Rectal smooth muscle tissue (tissue), 1 donor: ENCODE data around the gene C19orf53.
"Not testable (repeated sequence)": the region's sequence is repeated elsewhere in the genome, so short reads cannot be mapped to it uniquely, and the experiment has no call there.

Experiments
- H3K27ac ChIP-seq: one replicate; pipeline ENCODE4 v1.7.0; 2013; ENCODE audit warnings: low read depth, low read length, inconsistent platforms
- H3K27me3 ChIP-seq: one replicate; pipeline ENCODE4 v1.7.0; 2013; ENCODE audit warnings: low read length; ENCODE audit not compliant: control insufficient read depth, insufficient read depth
- H3K36me3 ChIP-seq: one replicate; pipeline ENCODE4 v1.7.0; 2013; ENCODE audit warnings: low read length; ENCODE audit not compliant: control insufficient read depth, insufficient read depth
- H3K4me1 ChIP-seq: one replicate; pipeline ENCODE4 v1.7.0; 2013; ENCODE audit warnings: low read length; ENCODE audit not compliant: control insufficient read depth, insufficient read depth
- H3K4me3 ChIP-seq: one replicate; pipeline ENCODE4 v1.7.0; 2013; ENCODE audit warnings: low read length
- H3K9ac ChIP-seq: one replicate; pipeline ENCODE4 v1.7.0; 2013; ENCODE audit warnings: low read length

The C19orf53 gene

DNA sequence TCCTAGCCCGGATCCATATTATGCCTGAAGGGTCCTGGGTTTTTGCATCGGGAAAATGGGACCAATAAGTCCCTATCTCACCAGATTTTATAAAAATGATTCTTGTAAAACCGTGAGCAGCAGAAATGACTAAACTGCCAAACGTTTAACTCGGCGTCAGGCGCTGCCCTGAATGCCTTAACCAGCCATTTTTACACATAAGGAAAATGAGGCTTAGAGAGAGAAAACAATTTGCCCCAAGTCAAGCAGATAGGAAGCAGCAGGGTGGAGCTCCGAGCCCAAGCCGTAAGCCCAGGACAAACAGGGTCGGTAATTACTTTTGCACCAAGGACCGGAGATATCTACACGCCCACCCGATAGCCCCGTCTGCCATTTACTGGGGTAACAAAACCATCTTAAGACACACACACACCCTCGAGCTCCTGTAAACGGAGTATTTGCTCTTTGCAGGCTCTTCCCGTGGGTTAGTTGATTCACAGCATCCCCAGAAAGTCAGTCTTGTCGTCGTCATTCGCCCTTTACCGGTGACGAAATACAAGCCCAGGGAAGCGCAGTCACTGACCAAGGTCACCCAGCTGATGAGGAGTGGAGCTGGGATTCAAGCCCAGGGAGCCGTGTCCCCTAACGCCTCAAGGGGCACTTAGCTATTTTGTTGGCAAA, 26.0 kb upstream of the C19orf53 start:
- no peaks in the 10 kb centered on the region for H3K27me3 ChIP-seq
- peak overlapping the region; percentile 92 for H3K9ac ChIP-seq
- H3K36me3 ChIP-seq, result peaks cover 6% of the 10 kb centered on the region
- peak overlapping the region; percentile 84 for H3K4me3 ChIP-seq
- H3K27ac ChIP-seq, result peak overlapping the region; percentile 83
- peaks cover 6% of the 10 kb centered on the region for H3K4me1 ChIP-seq

DNA sequence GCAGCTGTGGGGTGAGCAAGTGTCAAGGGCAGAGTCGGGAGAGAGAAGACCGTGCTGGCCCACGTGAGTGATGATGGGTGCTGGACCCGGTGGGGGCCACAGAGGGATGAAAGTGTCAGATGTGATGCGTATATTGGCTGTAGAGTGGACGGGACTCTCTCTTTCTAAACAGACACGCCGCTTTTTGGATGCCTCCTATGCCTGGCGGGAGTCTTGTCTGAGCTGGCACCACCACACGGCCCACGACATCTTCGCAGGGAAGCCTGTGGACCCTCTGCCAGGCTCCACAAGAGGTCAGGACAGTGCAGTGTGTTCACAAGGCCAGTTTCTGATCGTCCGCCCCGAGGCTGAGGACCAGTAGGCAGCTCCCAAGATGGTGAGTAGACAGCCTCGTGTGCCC, 22.8 kb upstream of the C19orf53 start:
- Histone ChIP-seq H3K27me3 (no peaks in the 10 kb centered on the region), H3K4me3 (no peak overlapping the region), H3K27ac (no peak overlapping the region), H3K4me1 (peaks cover 6% of the 10 kb centered on the region), H3K9ac (no peak overlapping the region), H3K36me3 (peaks cover 23% of the 10 kb centered on the region)

DNA sequence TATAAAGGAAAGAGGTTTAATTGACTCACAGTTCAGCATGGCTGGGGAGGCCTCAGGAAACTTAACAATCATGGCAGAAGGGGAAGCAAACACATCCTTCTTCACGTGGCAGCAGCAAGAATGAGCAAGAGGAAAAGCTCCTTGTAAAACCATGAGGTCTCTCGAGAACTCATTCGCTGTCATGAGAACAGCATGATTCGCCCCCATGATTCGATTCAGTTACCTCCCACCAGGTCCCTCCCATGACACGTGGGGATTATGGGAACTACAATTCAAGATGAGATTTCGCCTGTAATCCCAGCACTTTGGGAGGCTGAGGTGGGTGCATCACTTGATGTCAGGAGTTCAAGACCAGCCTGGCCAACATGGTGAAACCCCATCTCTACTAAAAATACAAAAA, 20.6 kb upstream of the C19orf53 start:
- not testable (repeated sequence) for H3K27me3 ChIP-seq, H3K4me3 ChIP-seq, H3K27ac ChIP-seq, H3K9ac ChIP-seq, H3K4me1 ChIP-seq
- peaks cover 39% of the 10 kb centered on the region for H3K36me3 ChIP-seq

DNA sequence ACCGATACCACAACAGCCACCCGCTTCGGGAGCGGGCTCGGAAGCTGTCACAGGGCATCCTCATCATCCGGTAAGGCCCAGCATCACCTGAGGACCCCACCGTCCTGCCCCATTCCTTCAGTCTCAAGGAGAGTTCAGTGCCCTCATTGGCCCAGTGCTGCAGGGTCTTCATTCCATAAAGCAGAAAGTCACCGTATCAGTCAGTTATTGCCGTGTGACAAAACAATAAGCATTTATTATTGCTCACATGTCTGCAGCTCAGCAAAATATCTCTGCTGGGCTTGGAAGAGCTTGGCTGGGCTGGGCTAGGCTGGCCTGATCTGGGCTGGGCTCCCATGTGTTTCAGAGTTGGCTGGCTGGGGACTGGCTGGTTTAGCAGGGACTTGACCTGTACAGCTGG, 18.0 kb upstream of the C19orf53 start:
- peaks cover 52% of the 10 kb centered on the region for H3K36me3 ChIP-seq
- no peak overlapping the region for H3K4me3 ChIP-seq
- H3K9ac ChIP-seq, result no peak overlapping the region

DNA sequence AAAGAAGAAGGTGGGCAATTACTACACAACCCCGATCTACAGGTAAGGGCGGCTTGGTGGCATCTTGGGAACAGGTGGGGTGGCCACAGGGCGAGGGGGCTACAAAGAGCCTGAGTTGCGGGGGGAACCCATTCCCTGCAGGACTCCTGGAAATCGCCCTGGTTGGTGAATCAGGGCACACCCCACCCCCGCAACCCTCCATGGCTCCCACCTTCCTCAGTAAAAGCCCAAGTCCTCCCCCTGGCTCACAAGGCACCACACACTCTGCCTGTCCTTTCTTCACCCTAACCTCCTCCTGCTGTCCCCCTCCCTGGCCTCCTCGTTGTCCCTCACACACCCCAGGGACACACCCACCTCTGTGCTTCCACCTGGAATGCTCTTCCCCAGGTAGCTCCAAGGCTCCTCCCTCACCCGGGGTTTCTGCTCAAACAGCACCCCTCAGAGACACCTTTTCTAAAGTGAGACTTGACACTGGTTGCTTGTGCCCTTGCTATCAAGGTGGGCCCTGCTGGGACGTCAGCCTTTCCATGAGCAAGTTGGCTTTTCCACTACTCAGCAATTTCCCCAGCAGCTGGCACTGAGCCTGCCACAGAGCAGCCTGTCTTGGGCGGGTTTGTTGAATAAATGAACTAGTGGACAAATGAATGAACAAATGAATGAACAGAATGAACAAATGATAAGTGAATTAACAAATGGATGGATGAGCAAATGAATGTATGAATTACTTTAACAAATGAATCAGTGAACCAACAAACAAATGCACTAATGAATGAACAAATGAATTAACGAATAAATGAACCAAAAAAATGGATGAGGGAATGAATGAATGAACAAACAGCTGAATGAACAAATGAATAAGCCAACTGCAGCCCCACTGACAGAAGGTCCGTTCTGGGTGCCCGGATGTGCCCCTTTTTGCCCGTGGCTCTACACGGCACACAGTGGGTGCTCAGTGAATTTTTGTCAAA, 16.2 kb upstream of the C19orf53 start:
- H3K36me3 ChIP-seq, result peaks cover 51% of the 10 kb centered on the region
- H3K27me3 ChIP-seq, result no peaks in the 10 kb centered on the region
- H3K4me3 ChIP-seq, result no peak overlapping the region
- H3K9ac ChIP-seq, result no peak overlapping the region
- H3K27ac ChIP-seq, result no peak overlapping the region
- no peaks in the 10 kb centered on the region for H3K4me1 ChIP-seq

More for the DNA sequence above, 18.0 kb upstream of the C19orf53 start:
- Histone ChIP-seq H3K27me3 (no peaks in the 10 kb centered on the region), H3K4me1 (no peaks in the 10 kb centered on the region), H3K27ac (no peak overlapping the region)

DNA sequence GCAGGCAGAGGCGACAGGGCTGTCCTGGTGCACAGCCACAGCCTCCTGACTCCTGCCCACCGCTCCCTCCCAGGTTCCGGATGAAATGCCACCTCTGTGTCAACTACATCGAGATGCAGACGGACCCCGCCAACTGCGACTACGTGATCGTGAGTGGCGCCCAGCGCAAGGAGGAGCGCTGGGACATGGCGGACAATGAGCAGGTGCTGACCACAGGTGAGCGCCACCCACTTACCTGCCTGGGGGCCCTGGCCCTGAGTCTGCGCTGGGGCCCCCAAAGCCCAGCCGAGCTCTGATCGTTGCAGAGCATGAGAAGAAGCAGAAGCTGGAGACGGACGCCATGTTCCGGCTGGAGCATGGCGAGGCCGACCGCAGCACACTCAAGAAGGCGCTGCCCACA, 15.5 kb upstream of the C19orf53 start:
- H3K27ac ChIP-seq, result no peak overlapping the region
- H3K36me3 ChIP-seq, result peaks cover 51% of the 10 kb centered on the region
- H3K4me1 ChIP-seq, result no peaks in the 10 kb centered on the region
- no peak overlapping the region for H3K9ac ChIP-seq
- no peaks in the 10 kb centered on the region for H3K27me3 ChIP-seq
- H3K4me3 ChIP-seq, result no peak overlapping the region

DNA sequence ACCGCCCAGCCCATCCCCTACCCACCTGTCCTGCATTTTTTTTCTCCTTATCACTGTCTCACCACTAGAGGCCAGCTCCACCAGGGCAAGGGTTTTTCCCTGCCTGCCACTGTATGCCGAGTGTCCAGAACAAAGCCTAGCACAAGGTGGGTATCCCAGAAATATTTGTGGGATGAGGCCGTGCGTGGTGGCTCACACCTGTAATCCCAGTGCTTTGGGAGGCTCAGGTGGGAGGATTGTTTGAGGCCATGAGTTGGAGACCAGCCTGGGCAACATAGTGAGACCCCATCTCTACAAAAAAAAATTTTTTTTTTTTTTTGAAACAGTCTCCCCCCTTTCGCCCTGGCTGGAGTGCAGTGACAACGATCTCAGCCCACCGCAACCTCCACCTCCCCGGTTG, 12.8 kb upstream of the C19orf53 start:
- peaks cover 34% of the 10 kb centered on the region for H3K36me3 ChIP-seq
- no peaks in the 10 kb centered on the region for H3K27me3 ChIP-seq
- peaks cover 5% of the 10 kb centered on the region for H3K4me1 ChIP-seq
- H3K9ac ChIP-seq, result no peak overlapping the region
- H3K27ac ChIP-seq, result no peak overlapping the region
- no peak overlapping the region for H3K4me3 ChIP-seq

DNA sequence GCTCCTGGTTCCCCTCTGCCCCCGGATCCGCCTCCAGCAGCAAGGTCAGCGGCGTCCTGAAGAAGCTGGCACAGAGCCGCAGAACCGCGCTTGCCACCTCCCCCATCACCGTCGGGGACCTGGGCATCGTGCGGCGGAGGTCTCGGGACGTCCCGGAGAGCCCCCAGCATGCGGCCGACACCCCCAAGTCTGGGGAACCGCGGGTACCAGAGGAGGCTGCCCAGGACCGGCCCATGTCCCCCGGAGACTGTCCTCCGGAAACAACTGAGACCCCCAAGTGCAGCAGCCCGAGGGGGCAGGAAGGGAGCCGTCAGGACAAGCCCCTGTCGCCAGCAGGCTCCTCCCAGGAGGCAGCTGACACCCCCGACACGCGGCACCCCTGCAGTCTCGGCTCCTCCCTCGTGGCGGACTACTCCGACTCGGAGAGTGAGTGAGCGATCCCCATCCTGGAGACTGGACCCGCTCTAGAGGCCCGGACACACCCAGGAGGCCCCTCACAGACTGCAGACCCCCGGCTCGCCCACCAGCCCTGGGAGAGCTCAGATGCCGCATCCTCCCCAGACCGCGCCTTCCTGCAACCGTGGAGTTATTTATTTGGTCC, 11.5 kb upstream of the C19orf53 start:
- Histone ChIP-seq H3K27ac (no peak overlapping the region), H3K4me1 (peaks cover 5% of the 10 kb centered on the region), H3K4me3 (no peak overlapping the region), H3K9ac (no peak overlapping the region), H3K36me3 (peaks cover 24% of the 10 kb centered on the region), H3K27me3 (no peaks in the 10 kb centered on the region)

DNA sequence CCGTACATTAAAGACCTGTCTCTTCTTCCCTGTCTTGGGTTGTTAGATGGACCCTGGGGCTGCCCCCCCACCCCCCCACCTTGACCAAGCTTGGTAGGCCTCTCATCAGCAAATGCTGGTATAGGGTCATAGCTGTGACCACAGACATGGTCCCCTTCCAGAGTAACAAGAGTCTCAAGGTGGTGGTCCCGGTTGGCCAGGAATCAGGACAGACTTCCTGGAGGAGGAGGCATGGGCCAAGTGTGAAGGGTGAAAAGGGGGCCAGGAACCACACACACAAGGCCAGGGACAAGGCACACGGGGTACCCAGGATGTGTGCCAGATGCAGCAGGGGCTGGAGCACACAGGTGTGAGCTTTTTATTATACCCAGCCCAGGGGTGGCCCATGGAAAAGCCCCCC, 11.0 kb upstream of the C19orf53 start:
- Histone ChIP-seq H3K27me3 (no peaks in the 10 kb centered on the region), H3K27ac (no peak overlapping the region), H3K36me3 (peaks cover 19% of the 10 kb centered on the region), H3K9ac (no peak overlapping the region), H3K4me3 (no peak overlapping the region), H3K4me1 (peaks cover 5% of the 10 kb centered on the region)

DNA sequence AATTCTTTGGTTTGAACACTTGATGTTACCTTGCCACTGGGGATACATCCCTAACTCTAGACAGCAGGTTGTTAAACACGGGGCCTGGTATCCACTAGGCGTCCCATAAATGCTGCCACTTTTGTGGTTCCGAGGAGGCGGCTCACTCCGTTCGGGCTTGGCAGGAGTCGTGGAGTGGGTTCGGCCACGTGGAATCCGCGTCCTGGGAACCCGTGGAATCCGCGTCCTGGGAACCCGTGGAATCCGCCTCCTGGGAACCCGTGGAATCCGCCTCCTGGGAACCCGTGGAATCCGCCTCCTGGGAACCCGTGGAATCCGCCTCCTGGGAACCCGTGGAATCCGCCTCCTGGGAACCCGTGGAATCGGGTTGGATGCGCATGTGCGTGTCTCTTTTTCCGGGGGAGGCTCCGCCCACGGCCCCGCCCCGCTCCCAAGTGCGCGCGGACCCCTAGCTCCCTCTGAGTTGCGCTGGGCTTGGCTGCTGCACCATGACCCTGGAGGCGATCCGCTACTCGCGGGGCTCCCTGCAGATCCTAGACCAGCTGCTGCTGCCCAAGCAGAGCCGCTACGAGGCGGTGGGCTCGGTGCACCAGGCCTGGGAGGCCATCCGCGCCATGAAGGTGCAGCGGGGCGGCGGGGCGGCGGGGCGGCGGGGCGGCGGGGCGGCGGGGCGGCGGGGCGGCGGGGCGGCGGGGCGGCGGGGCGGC, 10.0 kb upstream of the C19orf53 start, which contains the start of gene MRI1:
Gene MRI1 (plus strand): TSS at position 422 of the 707 bp plus-strand sequence. CDS start 67 bp downstream, at position 489.
- Histone ChIP-seq H3K4me1 (peaks cover 5% of the 10 kb centered on the region), H3K4me3 (peak within 1 kb of the TSS; percentile 89), H3K27me3 (no peaks in the 10 kb centered on the region), H3K36me3 (peaks cover 19% of the 10 kb centered on the region), H3K9ac (peak within 1 kb of the TSS; percentile 62), H3K27ac (peak within 1 kb of the TSS; percentile 67)

DNA sequence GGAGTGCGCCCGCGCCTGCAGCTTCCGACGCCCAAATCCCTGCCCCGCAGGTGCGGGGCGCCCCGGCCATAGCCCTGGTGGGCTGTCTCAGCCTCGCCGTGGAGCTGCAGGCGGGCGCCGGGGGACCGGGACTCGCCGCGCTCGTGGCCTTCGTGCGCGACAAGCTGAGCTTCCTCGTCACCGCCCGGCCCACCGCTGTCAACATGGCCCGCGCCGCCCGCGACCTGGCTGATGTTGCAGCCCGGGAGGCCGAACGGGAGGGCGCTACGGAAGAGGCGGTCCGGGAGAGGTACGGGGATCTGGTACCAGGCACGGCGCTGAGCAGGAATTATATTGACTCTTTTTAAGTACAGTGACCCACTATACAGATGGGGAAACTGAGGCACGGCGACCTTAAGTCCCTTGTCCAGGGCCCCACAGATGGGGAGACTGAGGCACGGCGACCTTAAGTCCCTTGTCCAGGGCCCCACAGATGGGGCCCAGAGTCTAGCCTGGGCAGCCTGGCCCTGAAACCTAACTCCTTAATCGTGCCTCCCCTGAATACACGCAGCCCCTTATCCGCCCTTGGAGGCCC, 9.3 kb upstream of the C19orf53 start:
- Histone ChIP-seq H3K9ac (no peak overlapping the region), H3K4me3 (peak overlapping the region; percentile 89), H3K27ac (peak overlapping the region; percentile 14), H3K27me3 (no peaks in the 10 kb centered on the region), H3K4me1 (peaks cover 5% of the 10 kb centered on the region), H3K36me3 (peaks cover 19% of the 10 kb centered on the region)
